WTC11 (cell line): Measurements from ENCODE around the gene COPB2. TPM values are rescaled to one million over a fixed set of nuclear protein-coding genes. Genes with fewer than 3 reads are reported as not detected.

Experiments used
- ATAC-seq: fragments of 200-7000 bp; cut with Tn5 transposase; 2 replicates; pipeline ENCODE4 v1.10.0; 2021; ENCODE audit warnings: mild to moderate bottlenecking, moderate library complexity
- CTCF ChIA-PET: fragments of 300-600 bp; sonication (Branson Sonifier 250); formaldehyde crosslinking; loops from one replicate; lab custom pipeline; 2021; ENCODE audit warnings: antibody characterized with exemption; lab: Charles Lee
- POLR2A ChIA-PET: fragments of 350-600 bp; sonication (Branson Sonifier 250); formaldehyde crosslinking; loops from one replicate; lab custom pipeline; 2021; ENCODE audit warnings: antibody characterized with exemption; lab: Charles Lee
- DNase-seq: peaks from one replicate; pipeline ENCODE4 v3.0.0; 2021; ENCODE audit warnings: low spot score
- H3K27ac Mint-ChIP-seq: 2 replicates; pipeline ENCODE4 v1.8.0; 2021; ENCODE audit warnings: mixed read lengths
- H3K27me3 Mint-ChIP-seq: 2 replicates; pipeline ENCODE4 v1.8.0; 2021; ENCODE audit warnings: low read depth, mild to moderate bottlenecking, moderate library complexity, mixed read lengths
- H3K36me3 Mint-ChIP-seq: 2 replicates; pipeline ENCODE4 v1.8.0; 2021; ENCODE audit warnings: mixed read lengths
- H3K4me1 Mint-ChIP-seq: 2 replicates; pipeline ENCODE4 v1.8.0; 2022; ENCODE audit warnings: mixed read lengths
- H3K4me3 Mint-ChIP-seq: 2 replicates; pipeline ENCODE4 v1.8.0; 2021; ENCODE audit warnings: mild to moderate bottlenecking, moderate library complexity, mixed read lengths
- H3K9me3 Mint-ChIP-seq: 2 replicates; pipeline ENCODE4 v1.8.0; 2021; ENCODE audit warnings: mixed read lengths
- CREM ChIP-seq: sonication (generic); formaldehyde crosslinking; IDR thresholded peaks from 2 replicates; pipeline ENCODE4 v1.8.1; 2022; ENCODE audit warnings: mild to moderate bottlenecking, missing genetic modification reagents, moderate library complexity
- E2F1 ChIP-seq: sonication (generic); formaldehyde crosslinking; IDR thresholded peaks from 2 replicates; pipeline ENCODE4 v1.8.0; 2022; ENCODE audit warnings: mild to moderate bottlenecking, missing genetic modification reagents
- ELF4 ChIP-seq: sonication (generic); formaldehyde crosslinking; IDR thresholded peaks from 2 replicates; pipeline ENCODE4 v1.8.1; 2022; ENCODE audit warnings: low read depth, mild to moderate bottlenecking, moderate library complexity, missing genetic modification reagents
- FOXP1 ChIP-seq: sonication (generic); formaldehyde crosslinking; IDR thresholded peaks from 2 replicates; pipeline ENCODE4 v1.8.0; 2022; ENCODE audit warnings: missing genetic modification reagents, mild to moderate bottlenecking, moderate library complexity, borderline replicate concordance
- GABPB1 ChIP-seq: sonication (generic); formaldehyde crosslinking; IDR thresholded peaks from 2 replicates; pipeline ENCODE4 v1.8.1; 2023; ENCODE audit warnings: mild to moderate bottlenecking, missing genetic modification reagents
- JAZF1 ChIP-seq: fragments of 250-450 bp; sonication (Bioruptor Pico); IDR thresholded peaks from 2 replicates; pipeline ENCODE4 v1.9.0; 2021; ENCODE audit warnings: moderate library complexity, mild to moderate bottlenecking, inconsistent platforms
- OVOL2 ChIP-seq: fragments of 250-450 bp; sonication (Bioruptor Pico); IDR thresholded peaks from 2 replicates; pipeline ENCODE4 v1.9.0; 2021; ENCODE audit warnings: mild to moderate bottlenecking, borderline replicate concordance
- PRDM15 ChIP-seq: sonication (generic); formaldehyde crosslinking; IDR thresholded peaks from 2 replicates; pipeline ENCODE4 v1.8.0; 2022; ENCODE audit warnings: missing genetic modification reagents
- PRRX2 ChIP-seq: fragments of 250-450 bp; sonication (Bioruptor Pico); IDR thresholded peaks from 2 replicates; pipeline ENCODE4 v1.8.0; 2021; ENCODE audit warnings: mild to moderate bottlenecking
- RORB ChIP-seq: fragments of 250-450 bp; sonication (Bioruptor Pico); IDR thresholded peaks from 2 replicates; pipeline ENCODE4 v1.9.0; 2021; ENCODE audit warnings: mild to moderate bottlenecking
- SMAD3 ChIP-seq: sonication (generic); formaldehyde crosslinking; IDR thresholded peaks from 2 replicates; pipeline ENCODE4 v1.8.0; 2022; ENCODE audit warnings: missing genetic modification reagents, mild to moderate bottlenecking, borderline replicate concordance
- SMAD4 ChIP-seq: sonication (generic); formaldehyde crosslinking; IDR thresholded peaks from 2 replicates; pipeline ENCODE4 v1.8.0; 2022; ENCODE audit warnings: mild to moderate bottlenecking, missing genetic modification reagents
- SOX15 ChIP-seq: fragments of 250-450 bp; sonication (Bioruptor Pico); IDR thresholded peaks from 2 replicates; pipeline ENCODE4 v1.9.0; 2021; ENCODE audit warnings: mild to moderate bottlenecking
- TCF7 ChIP-seq: sonication (generic); formaldehyde crosslinking; IDR thresholded peaks from 2 replicates; pipeline ENCODE4 v1.8.0; 2022; ENCODE audit warnings: mild to moderate bottlenecking, low read depth, missing genetic modification reagents, moderate library complexity
- ZNF219 ChIP-seq: sonication (generic); formaldehyde crosslinking; IDR thresholded peaks from 2 replicates; pipeline ENCODE4 v1.8.0; 2023; ENCODE audit warnings: missing genetic modification reagents, mild to moderate bottlenecking, borderline replicate concordance
- ZNF263 ChIP-seq: sonication (generic); formaldehyde crosslinking; IDR thresholded peaks from 2 replicates; pipeline ENCODE4 v1.8.1; 2022; ENCODE audit warnings: low read depth, mild to moderate bottlenecking, moderate library complexity, missing genetic modification reagents
- ZNF512 ChIP-seq: sonication (generic); formaldehyde crosslinking; IDR thresholded peaks from 2 replicates; pipeline ENCODE4 v1.8.1; 2022; ENCODE audit warnings: missing genetic modification reagents, borderline replicate concordance
- total RNA-seq: library from RNA; stranded (reverse); gene quantifications from 3 replicates; pipeline ENCODE4 v1.2.3, GENCODE V29; 2021

Gene COPB2
- total RNA-seq, 1 experiment from 2014 or later: 141 TPM

- TF ChIP-seq SMAD4 (CRISPR knock-in tag): no peak
- no peak for TF ChIP-seq TCF7
- no peak for TF ChIP-seq PRRX2 (CRISPR knock-in tag)
- TF ChIP-seq E2F1 (CRISPR knock-in tag): no peak
- no peak for TF ChIP-seq SMAD3 (CRISPR knock-in tag)
- TF ChIP-seq ELF4: no peak
- no peak for TF ChIP-seq ZNF219 (CRISPR knock-in tag)
- no peak for TF ChIP-seq ZNF512 (CRISPR knock-in tag)
- no peak for TF ChIP-seq OVOL2 (CRISPR knock-in tag)
- TF ChIP-seq GABPB1 (CRISPR knock-in tag): no peak
- TF ChIP-seq FOXP1 (CRISPR knock-in tag): no peak
- TF ChIP-seq RORB (CRISPR knock-in tag): no peak
- TF ChIP-seq PRDM15 (CRISPR knock-in tag): no peak
- Mint-ChIP-seq H3K36me3 (peaks cover 2% of the 10 kb centered on the region; the same call in 1 of the 2 replicates), H3K4me1 (peaks cover 15% of the 10 kb centered on the region), H3K4me3 (no peak overlapping the region), H3K27me3 (no peaks in the 10 kb centered on the region), H3K9me3 (no peaks in the 10 kb centered on the region), H3K27ac (no peak overlapping the region)
- DNase-seq (no peak), ATAC-seq (no peak)
- CTCF ChIA-PET: interaction anchor here (0.7 to 1.7 kb wide), 6 partner anchors 21 to 130 kb away, joined by 3 to 6 read pairs (median 4); no protein-coding TSS in a partner anchor
- POLR2A ChIA-PET: no interaction called here
These were observed 44.8 kb upstream of the COPB2 start for GRCh38 chr3:139434228-139434627.

GRCh38 chr3:139433089-139433488, 43.6 kb upstream of the COPB2 start:
- ATAC-seq (no peak), DNase-seq (no peak)
- CTCF ChIA-PET: interaction anchor here (1.1 to 1.7 kb wide), 2 partner anchors 94 to 129 kb away, joined by 3 to 6 read pairs; no protein-coding TSS in a partner anchor
- peaks cover 15% of the 10 kb centered on the region for H3K4me1 Mint-ChIP-seq
- H3K9me3 Mint-ChIP-seq: no peaks in the 10 kb centered on the region
- TF ChIP-seq ZNF263 (CRISPR knock-in tag): no peak
- no peak for TF ChIP-seq JAZF1 (CRISPR knock-in tag)
- TF ChIP-seq ZNF512 (CRISPR knock-in tag): no peak
- no peak for TF ChIP-seq SOX15 (CRISPR knock-in tag)
- no peak for TF ChIP-seq CREM (CRISPR knock-in tag)
- no peak overlapping the region for H3K4me3 Mint-ChIP-seq
- POLR2A ChIA-PET: no interaction called here
- H3K27ac Mint-ChIP-seq: no peak overlapping the region
- peaks cover 2% of the 10 kb centered on the region; the same call in 1 of the 2 replicates for H3K36me3 Mint-ChIP-seq
- H3K27me3 Mint-ChIP-seq: no peaks in the 10 kb centered on the region
